Measurements from ENCODE around the gene FBXW9. TPM values are rescaled to one million over a fixed set of nuclear protein-coding genes. Genes with fewer than 3 reads are reported as not detected.

FBXW9 gene
- total and polyA plus RNA-seq, 2 of the 4 experiments (the other 2 are of a cell fraction): 9.5 to 14.2 TPM

DNA sequence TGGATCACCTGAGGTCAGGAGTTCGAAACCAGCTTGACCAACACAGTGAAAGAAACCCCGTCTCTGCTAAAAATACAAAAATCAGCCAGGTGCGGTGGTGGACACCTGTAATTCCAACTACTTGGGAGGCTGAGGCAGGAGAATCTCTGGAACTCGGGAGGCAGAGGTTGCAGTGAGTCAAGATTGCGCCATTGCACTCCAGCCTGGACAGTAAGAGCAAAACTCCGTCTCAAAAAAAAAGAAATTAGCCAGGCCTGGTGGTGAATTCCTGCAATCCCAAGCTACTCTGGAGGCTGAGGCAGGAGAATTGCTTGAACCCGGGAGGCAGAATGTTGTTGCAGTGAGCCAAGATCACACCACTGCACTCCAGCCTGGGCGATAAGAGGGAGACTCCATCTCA is 12.2 kb upstream of the FBXW9 start:
- no peaks in the 10 kb centered on the region for H3K9me3 ChIP-seq (ENCODE audit: control insufficient read depth, insufficient read depth, low read length)
- no peak overlapping the region for H3K4ac ChIP-seq (ENCODE audit: low read depth, low read length)
- no peak overlapping the region for H3K18ac ChIP-seq (ENCODE audit: low read depth, low read length)
- H3K56ac ChIP-seq (ENCODE audit: extremely low read depth, insufficient read depth, low read length): no peak overlapping the region
- H3K4me2 ChIP-seq (ENCODE audit: low read depth, low read length): no peak overlapping the region
- H4K8ac ChIP-seq (ENCODE audit: low read depth in 2 of 2, low read length in 2 of 2): no peak overlapping the region
- H3K27ac ChIP-seq (ENCODE audit: insufficient read depth, low read length): no peak overlapping the region
- H2BK15ac ChIP-seq (ENCODE audit: low read depth, low read length): no peak overlapping the region
- H2BK120ac ChIP-seq (ENCODE audit: low read depth, low read length): no peak overlapping the region
- BruUV-seq (replicated peaks): no TSS peak
- no peak overlapping the region for H3K9ac ChIP-seq (ENCODE audit: low read depth, low read length)
- dilution Hi-C loops (cut with HindIII; ENCODE audit: low sequenced_read_pairs, unreplicated experiment): no loop called here
- intact Hi-C loops (cut with micrococcal nuclease): no loop called here
- no peak overlapping the region for H2AK5ac ChIP-seq (ENCODE audit: low read depth, low read length)
- peaks cover 66% of the 10 kb centered on the region for H3K36me3 ChIP-seq (ENCODE audit: control insufficient read depth, insufficient read depth, low read length)
- peaks cover 13 to 33% of the 10 kb centered on the region in 2 experiments for H3K79me1 ChIP-seq (ENCODE audit: low read depth in 1 of 2, low read length in 2 of 2)
- no peak for DNase-seq
- 100% methylated on average over 3 of the region's 8 CpGs; no CpG with 5 or more reads in 1 of the 2 experiments for WGBS, 2 experiments (ENCODE audit: extremely low coverage in 2 of 2, insufficient read length in 1 of 2)
- no peaks in the 10 kb centered on the region for H3K27me3 ChIP-seq (ENCODE audit: control insufficient read depth, insufficient read depth, low read length)
- no peak overlapping the region for H3K14ac ChIP-seq (replicated peaks; ENCODE audit: low read depth, low read length)
- no peak overlapping the region for H2BK5ac ChIP-seq (ENCODE audit: low read depth, low read length, poor library complexity, severe bottlenecking)
- H3K4me1 ChIP-seq (ENCODE audit: control insufficient read depth, insufficient read depth, low read length): no peaks in the 10 kb centered on the region
- TF ChIP-seq CHD1 (IDR thresholded peaks at IDR 0.05; ENCODE audit: low read depth, low read length): no peak
- TF ChIP-seq, protein P1, sequence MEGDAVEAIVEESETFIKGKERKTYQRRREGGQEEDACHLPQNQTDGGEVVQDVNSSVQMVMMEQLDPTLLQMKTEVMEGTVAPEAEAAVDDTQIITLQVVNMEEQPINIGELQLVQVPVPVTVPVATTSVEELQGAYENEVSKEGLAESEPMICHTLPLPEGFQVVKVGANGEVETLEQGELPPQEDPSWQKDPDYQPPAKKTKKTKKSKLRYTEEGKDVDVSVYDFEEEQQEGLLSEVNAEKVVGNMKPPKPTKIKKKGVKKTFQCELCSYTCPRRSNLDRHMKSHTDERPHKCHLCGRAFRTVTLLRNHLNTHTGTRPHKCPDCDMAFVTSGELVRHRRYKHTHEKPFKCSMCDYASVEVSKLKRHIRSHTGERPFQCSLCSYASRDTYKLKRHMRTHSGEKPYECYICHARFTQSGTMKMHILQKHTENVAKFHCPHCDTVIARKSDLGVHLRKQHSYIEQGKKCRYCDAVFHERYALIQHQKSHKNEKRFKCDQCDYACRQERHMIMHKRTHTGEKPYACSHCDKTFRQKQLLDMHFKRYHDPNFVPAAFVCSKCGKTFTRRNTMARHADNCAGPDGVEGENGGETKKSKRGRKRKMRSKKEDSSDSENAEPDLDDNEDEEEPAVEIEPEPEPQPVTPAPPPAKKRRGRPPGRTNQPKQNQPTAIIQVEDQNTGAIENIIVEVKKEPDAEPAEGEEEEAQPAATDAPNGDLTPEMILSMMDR (conservative IDR thresholded peaks at IDR 0.05; ENCODE audit: low read depth, low read length): no peak
- TF ChIP-seq RCOR1 (IDR thresholded peaks at IDR 0.05; ENCODE audit: insufficient replicate concordance, low read length): no peak
- TF ChIP-seq, protein P2, sequence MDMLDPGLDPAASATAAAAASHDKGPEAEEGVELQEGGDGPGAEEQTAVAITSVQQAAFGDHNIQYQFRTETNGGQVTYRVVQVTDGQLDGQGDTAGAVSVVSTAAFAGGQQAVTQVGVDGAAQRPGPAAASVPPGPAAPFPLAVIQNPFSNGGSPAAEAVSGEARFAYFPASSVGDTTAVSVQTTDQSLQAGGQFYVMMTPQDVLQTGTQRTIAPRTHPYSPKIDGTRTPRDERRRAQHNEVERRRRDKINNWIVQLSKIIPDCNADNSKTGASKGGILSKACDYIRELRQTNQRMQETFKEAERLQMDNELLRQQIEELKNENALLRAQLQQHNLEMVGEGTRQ (IDR thresholded peaks at IDR 0.05; ENCODE audit: low read depth, low read length): no peak
- no peak for TF ChIP-seq NFE2L2 (IDR thresholded peaks at IDR 0.05; ENCODE audit: low read depth, low read length)
- no peak for TF ChIP-seq POLR2A (IDR thresholded peaks at IDR 0.05; ENCODE audit: low read depth, low read length)
- TF ChIP-seq, protein P3, sequence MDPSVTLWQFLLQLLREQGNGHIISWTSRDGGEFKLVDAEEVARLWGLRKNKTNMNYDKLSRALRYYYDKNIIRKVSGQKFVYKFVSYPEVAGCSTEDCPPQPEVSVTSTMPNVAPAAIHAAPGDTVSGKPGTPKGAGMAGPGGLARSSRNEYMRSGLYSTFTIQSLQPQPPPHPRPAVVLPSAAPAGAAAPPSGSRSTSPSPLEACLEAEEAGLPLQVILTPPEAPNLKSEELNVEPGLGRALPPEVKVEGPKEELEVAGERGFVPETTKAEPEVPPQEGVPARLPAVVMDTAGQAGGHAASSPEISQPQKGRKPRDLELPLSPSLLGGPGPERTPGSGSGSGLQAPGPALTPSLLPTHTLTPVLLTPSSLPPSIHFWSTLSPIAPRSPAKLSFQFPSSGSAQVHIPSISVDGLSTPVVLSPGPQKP (IDR thresholded peaks at IDR 0.05; ENCODE audit: borderline replicate concordance, low read depth, low read length): no peak
- no peak for TF ChIP-seq SMC3 (IDR thresholded peaks at IDR 0.05; ENCODE audit: low read depth, low read length)
- TF ChIP-seq CEBPB (IDR thresholded peaks at IDR 0.05; ENCODE audit: low read depth, low read length): no peak
- no peak for TF ChIP-seq RAD21 (IDR thresholded peaks at IDR 0.05; ENCODE audit: low read length)
- POLR2A ChIA-PET (ENCODE audit: unreplicated experiment): no interaction called here
- H4K20me1 ChIP-seq (ENCODE audit: insufficient read depth, low read length): peaks cover 15% of the 10 kb centered on the region
- H3K23ac ChIP-seq (ENCODE audit: low read depth, low read length): no peak overlapping the region
- no peak overlapping the region for H2AK9ac ChIP-seq (replicated peaks; ENCODE audit: low read depth, low read length, poor library complexity)
- no peak overlapping the region for H4K5ac ChIP-seq (ENCODE audit: low read depth, low read length)
- H2AFZ ChIP-seq (replicated peaks; ENCODE audit: low read length, poor library complexity): no peak overlapping the region
- H3K4me3 ChIP-seq (ENCODE audit: insufficient read depth, low read depth, low read length): no peak overlapping the region
- no peak overlapping the region for H4K91ac ChIP-seq (ENCODE audit: insufficient read depth, low read depth, low read length)
- CTCF ChIA-PET: interaction anchor here (0.6 kb wide), 1 partner anchor 52 kb away, joined by 3 read pairs; no protein-coding TSS in a partner anchor
- no peak for ATAC-seq (ENCODE audit: low read depth)
- in situ Hi-C loops (cut with MboI; ENCODE audit: low sequenced_read_pairs): no loop called here
- H3K9me1 ChIP-seq (ENCODE audit: insufficient read depth, low read length): no peaks in the 10 kb centered on the region
- no peak overlapping the region for H2BK20ac ChIP-seq (ENCODE audit: low read depth, low read length)

All from IMR-90 (cell line).